Ovary (tissue), 9 donors: Measurements from ENCODE around the gene SYNE4. TPM values are rescaled to one million over a fixed set of nuclear protein-coding genes. Genes with fewer than 3 reads are reported as not detected.

Experiments
- DNase-seq, 5 donors: peaks; one replicate each; pipeline ENCODE4 v3.0.0-alpha.2; 2019 to 2020
- H3K27ac ChIP-seq, 2 donors: fragments of 200-600 bp; one replicate each; pipeline versions ENCODE4 v1.5.1 to v1.8.0; 2019 to 2022
- H3K27me3 ChIP-seq: fragments of 200-600 bp; one replicate; pipeline ENCODE4 v1.8.0; 2022
- H3K36me3 ChIP-seq: fragments of 200-600 bp; sonication (generic); one replicate; pipeline ENCODE4 v1.5.1; 2019
- H3K4me1 ChIP-seq: one replicate; pipeline ENCODE4 v1.8.1; 2013; ENCODE audit warnings: mild to moderate bottlenecking, moderate library complexity; ENCODE audit not compliant: insufficient read depth
- H3K4me3 ChIP-seq: fragments of 200-600 bp; sonication (generic); one replicate; pipeline ENCODE4 v1.5.1; 2017
- H3K9me3 ChIP-seq, 2 donors: fragments of 200-600 bp in 1 of 2; sonication (generic) in 1 of 2; one replicate each; pipeline versions ENCODE4 v1.5.1 to v1.8.1; 2013 to 2019; ENCODE audit warnings: mild to moderate bottlenecking in 1 of 2, moderate library complexity in 1 of 2
- EP300 ChIP-seq: sonication (generic); formaldehyde crosslinking; IDR thresholded peaks from one replicate; pipeline ENCODE4 v1.6.1; 2017; ENCODE audit warnings: antibody characterized with exemption
- POLR2A ChIP-seq: fragments of 450-650 bp; IDR thresholded peaks from one replicate; pipeline ENCODE4 v1.6.1; 2017; ENCODE audit warnings: antibody characterized with exemption, mild to moderate bottlenecking, moderate library complexity
- WGBS, 3 donors: extraction: QIAGEN DNeasy Blood & Tissue Kit in 1 of 3; methylation state at CpG; one replicate each; pipeline versions ENCODE4 v1.1.5 to v1.1.7; 2013 to 2017; 5-methylcytosine and 5-hydroxymethylcytosine counted together
- intact Hi-C, 4 donors: fragments of 100-400 bp; cut with DNase I; formaldehyde crosslinking; loops; one replicate each; pipeline versions ENCODE4 v1.11.0 to v1.15.1; 2022 to 2023
- polyA plus RNA-seq, 2 donors: library from polyadenylated mRNA; stranded (reverse); fragments of 200-250 nt in 1 of 2; fragments of 350-450 nt in 1 of 2; fragmentation: Illumina TruSeq in 1 of 2; extraction: RNeasy Lipid Tissue Mini Kit (QIAGEN cat#74804) in 1 of 2; gene quantifications; one replicate each; pipeline ENCODE4 v1.2.3, GENCODE V29; 2013 to 2014
- total RNA-seq, 7 donors: library from RNA; depleted of rRNA in 2 of 7; stranded (reverse); fragments of >200 nt in 2 of 7; fragmentation: NEBNext Ultra II Directional in 3 of 7; extraction: Animal tissue kit (Norgen Biotek cat#: 25700) in 3 of 7; gene quantifications; one replicate each; pipeline versions ENCODE4 v1.1.0 to v1.2.4, GENCODE V29; 2016 to 2023
- TF ChIP-seq, protein P1 (sequence below), 3 donors: fragments of 450-650 bp in 2 of 3; fragments of 200-600 bp in 1 of 3; IDR thresholded peaks; one replicate each; pipeline versions ENCODE4 v1.5.1 to v1.8.0; 2016 to 2022; ENCODE audit warnings: antibody characterized with exemption in 3 of 3, mild to moderate bottlenecking in 1 of 3
- donor health status: DM: no; HTN: no; CAD: no; lungs with moderate emphysema.
- donor health status: DM: no; HTN: no; CAD: no.
- donor health status: Bipolar disorder and iron deficiency.
- donor health status: DM: yes; HTN: yes; CAD: no.
- donor health status: DM: no; HTN: no; CAD: no.
- donor health status: DM: yes; HTN: yes; CAD: no.

The SYNE4 gene
- total and polyA plus RNA-seq, 9 donors: 0.37 to 2.6 (median 0.89) TPM

DNA sequence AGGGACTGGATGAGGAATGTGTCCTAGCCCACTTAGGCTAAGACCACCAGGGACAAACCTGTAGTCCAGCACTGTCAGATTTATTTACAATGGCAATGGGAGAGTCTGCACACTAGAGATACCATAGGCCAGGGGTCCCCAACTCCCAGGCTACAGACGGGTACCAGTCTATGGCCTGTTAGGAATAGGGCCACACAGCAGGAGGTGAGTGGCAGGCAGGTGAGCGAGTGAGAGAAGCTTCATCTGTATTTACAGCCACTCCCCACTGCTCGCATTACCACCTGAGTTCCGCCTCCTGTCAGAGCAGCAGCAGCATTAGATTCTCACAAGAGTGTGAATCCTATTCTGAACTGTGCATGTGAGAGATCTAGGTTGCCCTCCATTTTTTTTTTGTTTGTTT, 43.0 kb upstream of the SYNE4 start:
- WGBS, 3 donors: 95 to 97% (median 96%) methylated on average over 4 of the region's 4 CpGs
- Histone ChIP-seq H3K36me3 (no peaks in the 10 kb centered on the region), H3K27ac (no peak overlapping the region), H3K27me3 (no peaks in the 10 kb centered on the region), H3K9me3 (no peaks in the 10 kb centered on the region), H3K4me3 (no peak overlapping the region), H3K4me1 (peaks cover 1% of the 10 kb centered on the region)
- no peak for DNase-seq
- TF ChIP-seq POLR2A (no peak), EP300 (no peak)
- TF ChIP-seq, protein P1, sequence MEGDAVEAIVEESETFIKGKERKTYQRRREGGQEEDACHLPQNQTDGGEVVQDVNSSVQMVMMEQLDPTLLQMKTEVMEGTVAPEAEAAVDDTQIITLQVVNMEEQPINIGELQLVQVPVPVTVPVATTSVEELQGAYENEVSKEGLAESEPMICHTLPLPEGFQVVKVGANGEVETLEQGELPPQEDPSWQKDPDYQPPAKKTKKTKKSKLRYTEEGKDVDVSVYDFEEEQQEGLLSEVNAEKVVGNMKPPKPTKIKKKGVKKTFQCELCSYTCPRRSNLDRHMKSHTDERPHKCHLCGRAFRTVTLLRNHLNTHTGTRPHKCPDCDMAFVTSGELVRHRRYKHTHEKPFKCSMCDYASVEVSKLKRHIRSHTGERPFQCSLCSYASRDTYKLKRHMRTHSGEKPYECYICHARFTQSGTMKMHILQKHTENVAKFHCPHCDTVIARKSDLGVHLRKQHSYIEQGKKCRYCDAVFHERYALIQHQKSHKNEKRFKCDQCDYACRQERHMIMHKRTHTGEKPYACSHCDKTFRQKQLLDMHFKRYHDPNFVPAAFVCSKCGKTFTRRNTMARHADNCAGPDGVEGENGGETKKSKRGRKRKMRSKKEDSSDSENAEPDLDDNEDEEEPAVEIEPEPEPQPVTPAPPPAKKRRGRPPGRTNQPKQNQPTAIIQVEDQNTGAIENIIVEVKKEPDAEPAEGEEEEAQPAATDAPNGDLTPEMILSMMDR (IDR thresholded peaks at IDR 0.05): no peak
- intact Hi-C loops: loop anchor here in 1 of 4 donors (10.0 kb wide), 1 partner anchor 47 kb away; the partner anchor contains the start of gene SYNE4

DNA sequence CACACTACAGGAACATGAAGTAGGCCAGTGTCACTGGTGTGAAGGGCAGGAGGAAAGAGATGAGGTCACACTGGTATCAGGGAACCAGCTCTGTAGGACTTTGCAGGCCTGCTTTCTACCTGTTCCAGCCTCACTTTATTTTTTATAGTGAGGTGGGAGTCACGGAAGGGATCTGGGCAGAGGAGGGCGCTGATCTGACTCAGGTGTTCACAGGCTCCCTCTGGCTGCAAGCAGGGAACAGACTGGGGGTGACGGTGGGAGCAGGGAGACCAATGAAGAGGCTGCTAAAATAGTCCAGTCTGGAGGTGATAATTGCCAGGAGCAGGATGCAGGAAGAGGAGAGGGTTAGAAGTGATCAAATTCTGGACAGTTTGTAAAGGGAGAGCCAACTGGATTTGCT, 42.6 kb upstream of the SYNE4 start:
- intact Hi-C loops: loop anchor here in 1 of 4 donors (10.0 kb wide), 1 partner anchor 46 kb away; the partner anchor contains the start of gene SYNE4
- Histone ChIP-seq H3K27me3 (no peaks in the 10 kb centered on the region), H3K27ac (no peak overlapping the region), H3K9me3 (no peaks in the 10 kb centered on the region), H3K4me3 (no peak overlapping the region), H3K4me1 (peaks cover 1% of the 10 kb centered on the region), H3K36me3 (no peaks in the 10 kb centered on the region)
- no peak for DNase-seq
- no peak for TF ChIP-seq EP300
- 54 to 64% (median 55%) methylated on average over 3 of the region's 3 CpGs for WGBS, 3 donors

DNA sequence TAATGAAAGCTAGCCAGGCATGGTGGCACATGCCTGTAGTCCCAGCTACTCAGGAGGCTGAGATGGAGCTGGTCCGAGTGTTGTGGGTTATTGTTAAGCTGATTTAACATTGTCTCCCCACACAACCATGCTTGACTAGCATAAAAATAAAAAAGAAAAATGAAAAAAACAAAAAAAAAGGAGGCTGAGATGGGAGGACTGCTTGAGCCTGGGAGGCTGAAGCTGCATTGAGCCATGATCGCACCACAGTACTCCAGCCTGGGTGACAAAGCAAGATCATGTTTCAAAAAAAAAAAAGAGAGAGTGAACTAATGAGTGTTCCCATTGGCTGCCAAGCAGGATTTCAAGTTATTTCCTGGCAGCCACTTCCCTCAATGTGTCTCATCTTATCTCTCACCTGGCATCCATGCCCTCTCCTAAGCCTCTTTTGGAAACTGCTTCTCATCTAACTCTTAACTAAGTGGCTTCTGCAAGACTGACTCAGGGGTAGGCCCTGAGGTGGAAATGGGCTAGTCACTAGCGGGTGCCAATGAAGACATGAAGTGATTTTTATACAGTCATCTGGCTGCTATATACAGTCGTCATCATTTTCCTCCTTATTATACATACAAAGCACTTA, 40.6 kb upstream of the SYNE4 start:
- H3K27ac ChIP-seq: no peak overlapping the region
- intact Hi-C loops: no loop called here

DNA sequence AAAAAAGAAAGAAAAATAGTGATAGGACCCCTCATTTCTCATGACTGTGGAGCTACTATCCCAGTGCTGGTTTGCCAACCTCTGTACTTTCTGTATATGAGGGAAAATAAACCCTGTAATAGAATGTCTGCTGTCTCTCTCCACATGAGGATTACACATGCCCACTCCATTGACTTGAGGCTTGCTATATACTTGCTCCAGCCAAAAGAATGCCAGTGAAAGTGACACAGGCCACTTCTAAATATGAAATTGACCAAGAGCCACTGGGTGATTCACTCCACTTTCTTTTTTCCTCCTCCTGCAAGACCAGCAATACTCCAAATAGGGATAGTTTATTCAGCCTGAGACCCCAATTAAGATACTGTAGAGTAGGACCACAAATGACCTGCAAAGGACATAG, 39.2 kb upstream of the SYNE4 start:
- H3K36me3 ChIP-seq: no peaks in the 10 kb centered on the region
- TF ChIP-seq, protein P1 (IDR thresholded peaks at IDR 0.05): no peak
- TF ChIP-seq EP300 (no peak), POLR2A (no peak)
- H3K9me3 ChIP-seq: no peaks in the 10 kb centered on the region
- no peak for DNase-seq
- intact Hi-C loops: no loop called here
- no peaks in the 10 kb centered on the region for H3K4me1 ChIP-seq
- no peak overlapping the region for H3K4me3 ChIP-seq
- H3K27ac ChIP-seq: no peak overlapping the region
- no peaks in the 10 kb centered on the region for H3K27me3 ChIP-seq

More for the DNA sequence above, 40.6 kb upstream of the SYNE4 start:
- Histone ChIP-seq H3K36me3 (no peaks in the 10 kb centered on the region), H3K9me3 (no peaks in the 10 kb centered on the region), H3K4me3 (no peak overlapping the region), H3K4me1 (peaks cover 1% of the 10 kb centered on the region), H3K27me3 (no peaks in the 10 kb centered on the region)
- no peak for DNase-seq
- TF ChIP-seq, protein P1 (IDR thresholded peaks at IDR 0.05): no peak
- no peak for TF ChIP-seq EP300
- TF ChIP-seq POLR2A: no peak
- 93 to 96% (median 94%) methylated on average over 4 of the region's 4 CpGs for WGBS, 3 donors

DNA sequence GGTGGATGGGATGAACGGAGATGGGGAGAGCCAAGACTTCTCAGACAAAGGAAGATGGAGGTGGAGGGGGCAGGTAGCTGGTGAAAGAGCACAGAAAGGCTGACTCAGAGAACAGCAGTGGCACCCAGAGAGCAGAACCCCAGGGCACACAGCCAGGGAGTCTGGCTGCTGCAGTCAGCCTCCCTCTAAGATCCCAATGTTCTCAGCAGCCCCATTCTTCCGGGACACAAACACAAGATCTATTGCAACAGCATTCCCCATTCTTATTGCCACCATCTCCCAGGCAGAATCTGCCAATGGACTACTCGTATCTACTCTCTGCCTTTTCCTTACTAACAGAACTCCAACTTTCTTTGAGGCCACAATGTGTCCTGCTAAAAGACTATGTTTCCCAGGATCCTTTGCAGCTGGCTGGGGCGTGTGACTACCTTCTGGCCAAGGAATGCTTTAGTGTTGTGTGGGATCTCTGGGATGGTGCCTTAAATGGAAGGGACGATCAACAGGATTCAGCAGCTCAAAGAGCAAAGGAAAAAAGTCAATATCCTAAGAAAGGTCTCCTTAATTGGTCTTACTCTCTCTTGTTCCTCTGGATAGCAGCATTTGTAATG, 37.9 kb upstream of the SYNE4 start:
- peaks cover 2% of the 10 kb centered on the region for H3K4me1 ChIP-seq
- intact Hi-C loops: no loop called here
- DNase-seq: no peak
- H3K27ac ChIP-seq: no peak overlapping the region
- no peaks in the 10 kb centered on the region for H3K9me3 ChIP-seq
- H3K36me3 ChIP-seq: no peaks in the 10 kb centered on the region
- TF ChIP-seq, protein P1 (IDR thresholded peaks at IDR 0.05): no peak
- no peak for TF ChIP-seq POLR2A
- no peak for TF ChIP-seq EP300
- H3K27me3 ChIP-seq: no peaks in the 10 kb centered on the region
- 85 to 94% (median 90%) methylated on average over 5 of the region's 5 CpGs for WGBS, 3 donors
- no peak overlapping the region for H3K4me3 ChIP-seq
